Adrenal gland (tissue), 5 donors: ENCODE data around the gene COIL.

Experiments used
- CTCF ChIP-seq, 6 experiments: fragments of 450-650 bp in 4 of 6; fragments of 200-600 bp in 2 of 6; sonication (generic) in 1 of 6; IDR thresholded peaks; 1 replicate in 5 of 6; 2 replicates in 1 of 6; pipeline versions ENCODE4 v1.5.1 to v1.8.0; 2016 to 2021; ENCODE audit warnings: antibody characterized with exemption in 6 of 6, mild to moderate bottlenecking in 2 of 6, moderate library complexity in 1 of 6
- POLR2A ChIP-seq, 2 donors: fragments of 450-650 bp; IDR thresholded peaks; one replicate each; pipeline ENCODE4 v1.6.1; 2017; ENCODE audit warnings: antibody characterized with exemption in 2 of 2, mild to moderate bottlenecking in 2 of 2, moderate library complexity in 1 of 2
- donor health status: DM: no; HTN: no; CAD: no.

DNA sequence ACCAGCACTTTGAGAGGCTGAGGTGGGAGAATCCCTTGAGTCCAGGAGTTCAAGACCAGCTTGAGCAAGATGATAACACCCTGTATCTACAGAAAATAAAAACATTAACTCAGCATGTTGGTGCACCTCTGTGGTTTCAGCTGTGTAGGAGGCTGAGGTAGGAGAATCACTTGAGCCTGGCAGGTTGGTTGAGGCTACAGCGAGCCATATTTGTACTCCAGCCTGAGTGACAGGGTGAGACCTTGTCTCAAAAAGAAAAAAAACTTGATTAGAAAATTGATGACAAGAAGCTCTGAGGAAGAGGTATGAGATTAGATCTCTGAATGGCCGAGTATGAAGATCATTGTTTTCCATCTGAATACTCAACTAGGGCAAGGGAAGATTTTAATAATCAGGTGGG, 48.1 kb upstream of the COIL start:
- TF ChIP-seq CTCF (IDR thresholded peaks at IDR 0.05): no peak
- TF ChIP-seq POLR2A (IDR thresholded peaks at IDR 0.05): no peak
